HG03025 (cell line): ENCODE measurements around the gene ATR.

Source experiments
- ATAC-seq: cut with Tn5 transposase; IDR thresholded peaks from one replicate; pipeline ENCODE4 v1.9.1; 2021; ENCODE audit warnings: mild to moderate bottlenecking, moderate library complexity; ENCODE audit not compliant: unreplicated experiment, low FRiP score

ATR gene

DNA sequence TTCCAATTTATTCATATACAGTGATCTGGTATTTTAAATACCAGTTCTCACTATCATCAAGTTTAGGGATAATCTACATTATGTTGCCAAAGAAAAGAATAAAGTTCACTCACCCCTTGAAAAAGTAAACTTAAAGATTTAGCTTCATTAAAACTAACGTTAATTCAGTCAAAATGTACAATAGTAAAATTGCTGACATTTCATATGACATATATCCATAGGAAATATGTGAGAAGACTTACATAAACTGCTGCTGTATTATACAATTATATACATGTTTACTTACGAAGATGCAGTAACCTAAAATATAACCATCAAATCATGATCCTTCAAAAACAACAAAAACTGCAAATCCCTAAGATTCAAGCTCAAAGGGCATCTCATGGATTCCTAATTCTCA, 44.0 kb downstream of the ATR start:
- ATAC-seq = no peak

DNA sequence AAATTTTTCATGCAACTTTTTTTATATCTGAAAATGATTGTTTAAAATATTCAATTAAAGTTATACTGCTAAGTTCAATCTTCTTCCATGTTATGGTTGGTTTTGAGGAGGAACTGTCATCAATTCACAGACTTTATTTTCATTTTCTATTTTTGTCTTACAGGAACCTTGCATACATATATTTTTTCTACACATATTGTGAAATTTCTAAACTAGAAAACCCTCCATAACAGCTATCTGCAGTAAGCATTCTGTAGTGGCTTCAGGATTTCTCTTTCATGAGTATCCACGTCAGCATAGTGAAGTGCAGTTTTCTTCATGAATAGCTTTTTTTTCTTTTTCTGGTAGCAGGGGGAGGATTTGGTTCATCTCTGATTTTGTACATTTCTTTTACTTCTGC, 48.2 kb downstream of the ATR start:
- no peak for ATAC-seq

DNA sequence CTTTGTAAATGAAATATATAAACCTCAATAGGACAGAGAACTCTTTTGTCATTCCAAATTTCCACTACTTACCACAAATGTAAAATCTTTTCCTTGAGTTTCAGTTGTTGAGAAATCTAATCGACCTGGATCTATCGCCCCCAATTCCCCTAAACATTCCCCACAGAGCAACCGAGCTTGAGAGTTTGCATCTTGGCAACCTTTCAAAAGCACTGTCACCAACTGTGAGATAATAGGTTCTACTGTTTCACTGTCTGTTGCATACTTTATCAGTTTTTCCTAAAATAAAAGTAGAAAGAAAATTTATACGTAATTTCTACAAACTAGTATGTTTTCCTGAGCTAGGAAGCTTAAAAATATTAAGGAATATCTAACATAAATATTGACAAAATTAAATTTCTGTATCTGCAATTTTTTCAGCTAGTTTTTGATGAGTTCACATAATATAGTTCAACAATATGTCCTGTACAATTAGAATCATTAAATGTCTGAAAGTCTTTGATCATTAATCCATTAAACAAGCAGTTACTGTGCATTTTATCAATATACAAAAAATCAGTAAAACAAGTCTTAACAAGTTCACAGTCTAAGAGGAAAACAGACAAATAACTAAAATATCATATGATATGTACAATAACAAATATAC, 54.5 kb downstream of the ATR start:
- ATAC-seq = no peak

DNA sequence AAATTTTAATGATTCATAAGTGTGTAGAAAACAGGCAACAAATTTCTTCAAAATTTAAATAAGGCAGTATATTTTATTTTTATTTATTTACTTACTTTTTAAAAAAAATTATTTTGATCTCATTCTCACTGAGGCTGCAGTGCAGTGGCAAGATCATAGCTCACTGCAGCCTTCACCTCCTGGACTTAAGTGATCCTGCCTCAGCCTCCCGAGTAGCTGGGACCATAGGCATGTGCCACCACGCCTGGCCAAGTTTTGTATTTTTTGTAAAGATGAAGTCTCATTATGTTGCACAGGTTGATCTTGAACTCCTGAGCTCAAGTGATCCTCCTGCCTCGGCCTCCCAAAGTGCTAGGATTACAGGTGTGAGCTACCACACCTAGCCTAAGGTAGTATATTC, 69.5 kb downstream of the ATR start:
- no peak for ATAC-seq

DNA sequence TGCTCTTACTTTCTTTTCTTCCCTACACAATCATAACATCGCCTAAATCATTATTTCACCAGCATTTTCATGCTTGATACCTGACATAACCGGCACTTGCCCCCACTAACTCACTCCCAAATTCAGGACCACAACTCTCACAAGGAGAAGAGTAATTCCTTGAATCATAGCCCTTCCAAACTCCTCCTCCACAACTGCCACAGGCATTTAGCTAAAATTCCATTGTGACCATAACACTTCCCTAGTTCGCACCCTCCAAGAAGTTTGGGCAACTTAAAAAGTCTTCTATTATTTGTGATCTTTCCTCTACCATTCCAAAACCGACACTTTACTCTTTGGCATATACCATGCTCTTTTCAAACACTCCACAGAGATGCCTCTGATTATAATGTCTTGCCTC, 71.3 kb downstream of the ATR start:
- no peak for ATAC-seq

DNA sequence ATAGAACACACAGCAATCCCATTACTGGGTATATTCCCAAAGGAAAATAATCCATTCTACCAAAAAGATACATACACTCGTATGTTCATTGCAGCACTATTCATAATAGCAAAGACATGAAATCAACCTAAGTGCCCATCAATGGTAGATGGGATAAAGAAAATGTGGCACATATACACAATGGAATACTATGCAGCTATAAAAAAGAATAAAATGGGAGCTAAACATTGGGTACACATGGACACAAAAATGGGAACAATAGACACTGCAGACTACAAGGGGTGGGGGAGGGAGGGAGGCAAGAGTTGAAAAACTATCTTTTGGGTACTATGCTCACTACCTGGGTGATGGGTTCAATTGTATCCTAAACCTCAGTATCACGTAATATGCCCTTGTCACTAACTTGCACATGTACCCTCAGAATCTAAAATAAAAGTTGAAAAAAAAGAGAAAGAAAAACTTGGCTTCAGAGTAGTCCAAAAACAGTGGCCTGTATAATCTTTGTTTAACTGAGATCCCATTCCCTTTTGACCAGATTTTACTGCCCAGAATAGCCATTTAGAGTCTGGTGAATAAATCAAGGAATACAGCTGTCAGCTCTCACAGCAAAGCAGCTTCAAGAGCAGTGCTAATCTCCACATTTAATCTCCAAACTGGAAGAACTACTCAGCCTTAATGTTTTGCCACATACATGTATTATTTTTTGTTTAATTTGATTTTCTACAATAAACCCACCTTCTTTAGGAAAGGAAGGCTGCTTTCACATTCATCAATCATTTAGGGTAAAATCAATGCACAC, 76.1 kb downstream of the ATR start:
- ATAC-seq = no peak

DNA sequence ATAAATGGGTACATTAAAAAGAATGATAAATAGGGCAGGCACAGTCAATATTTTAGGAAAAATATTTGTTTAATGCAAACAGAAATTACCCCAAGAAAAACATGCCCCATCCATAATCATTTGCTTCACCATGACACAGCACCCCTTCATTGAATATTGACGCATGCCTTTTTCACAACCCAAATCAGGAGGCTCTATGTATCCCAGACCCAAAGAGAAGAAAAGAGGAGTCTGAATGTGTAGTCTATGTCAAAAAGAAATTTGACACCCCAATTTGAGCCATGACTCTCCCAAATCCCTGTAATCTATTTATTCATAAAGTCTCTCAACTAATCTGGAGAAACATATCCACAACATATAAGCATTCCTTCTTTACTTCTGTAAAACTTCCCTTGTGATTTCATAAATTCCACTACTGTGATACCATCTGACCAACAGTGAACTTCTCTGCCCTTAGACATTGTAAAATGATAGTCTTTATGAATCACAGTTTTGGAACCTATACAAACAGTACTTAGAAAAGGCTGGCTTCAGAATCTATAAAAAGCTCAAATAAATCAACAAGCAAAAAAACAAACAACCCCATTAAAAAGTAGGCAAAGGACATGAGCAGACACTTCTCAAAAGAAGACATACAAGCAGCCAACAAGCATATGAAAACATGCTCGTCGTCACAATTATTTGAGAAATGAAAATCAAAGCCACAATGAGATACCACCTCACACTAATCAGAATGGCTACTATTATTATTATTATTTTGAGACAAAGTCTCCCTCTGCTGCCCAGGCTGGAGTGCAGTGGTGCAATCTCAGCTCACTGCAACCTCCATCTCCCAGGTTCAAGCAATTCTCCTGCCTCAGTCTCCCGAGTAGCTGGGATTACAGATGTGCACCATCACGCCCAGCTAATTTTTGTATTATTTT, 77.3 kb downstream of the ATR start:
- ATAC-seq = no peak

DNA sequence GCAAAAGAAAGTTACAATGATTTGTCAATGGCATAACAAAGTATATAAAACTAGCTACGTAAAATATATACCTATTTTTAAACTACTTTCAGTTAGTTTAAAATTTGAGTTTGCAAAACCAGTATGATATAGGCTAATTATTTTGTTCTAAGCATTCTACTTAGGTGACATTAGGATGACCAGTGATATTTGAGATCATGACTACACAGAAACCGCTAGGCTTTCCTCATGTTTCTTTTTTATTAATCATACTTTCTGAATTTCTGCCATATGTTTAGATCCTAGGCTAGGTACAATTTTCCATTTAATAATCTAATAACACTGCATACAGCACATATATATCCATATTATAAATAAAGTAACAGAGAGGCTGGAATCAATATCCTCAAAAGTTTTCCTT, 78.3 kb downstream of the ATR start:
- ATAC-seq = no peak

DNA sequence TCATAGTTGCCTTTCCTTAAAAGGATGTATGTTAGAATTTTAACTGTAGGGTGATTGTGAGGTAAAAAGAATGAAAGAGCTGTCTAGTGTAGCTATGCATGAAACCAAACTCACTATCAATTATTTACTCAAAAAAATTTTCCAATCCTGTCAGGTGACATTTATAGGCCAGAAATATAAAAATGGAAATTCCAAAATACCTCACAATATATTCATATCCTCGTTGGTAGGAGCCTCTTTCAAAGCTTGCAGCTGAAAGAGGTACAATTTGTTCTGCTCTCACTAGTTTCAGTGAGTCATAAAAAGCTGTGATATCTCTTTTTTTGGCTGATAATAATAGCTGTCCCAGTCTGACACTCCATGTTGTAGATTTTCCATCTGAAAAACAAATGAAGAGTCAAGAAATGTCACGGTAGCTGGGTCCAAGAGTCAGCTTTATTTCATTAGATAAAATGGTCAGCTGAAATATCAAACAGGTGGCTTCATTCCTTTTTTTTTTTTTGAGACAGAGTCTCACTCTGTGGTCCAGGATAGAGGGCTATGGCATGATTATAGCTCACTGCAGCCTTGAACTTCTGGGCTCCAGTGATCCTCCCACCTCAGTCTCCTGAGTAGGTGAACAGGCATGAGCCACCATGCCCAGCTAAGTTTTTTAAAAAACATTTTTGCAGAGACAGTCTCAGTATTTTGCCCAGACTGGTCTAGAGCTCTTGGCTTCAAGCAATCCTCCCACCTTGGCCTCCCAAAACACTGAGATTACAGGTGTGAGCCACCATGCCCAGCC, 79.9 kb downstream of the ATR start:
- no peak for ATAC-seq

DNA sequence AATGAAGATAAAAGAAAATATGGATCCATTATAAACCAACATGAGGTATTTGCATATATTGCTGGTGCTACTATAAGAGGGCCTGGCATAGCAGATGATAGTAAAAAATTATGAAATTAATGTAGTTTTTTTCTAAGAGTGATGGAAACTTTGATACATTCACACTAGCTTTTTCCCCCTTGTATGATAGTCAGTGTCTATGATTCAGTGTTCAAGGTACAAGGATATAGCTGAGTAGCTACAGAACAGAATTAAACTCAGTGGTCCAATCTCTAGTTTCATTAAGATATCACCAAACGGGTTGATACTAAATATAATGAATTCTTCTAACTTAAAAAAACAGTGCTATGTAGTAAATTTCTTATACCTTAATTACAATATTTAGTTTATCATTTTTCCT, 80.8 kb downstream of the ATR start:
- ATAC-seq = no peak

DNA sequence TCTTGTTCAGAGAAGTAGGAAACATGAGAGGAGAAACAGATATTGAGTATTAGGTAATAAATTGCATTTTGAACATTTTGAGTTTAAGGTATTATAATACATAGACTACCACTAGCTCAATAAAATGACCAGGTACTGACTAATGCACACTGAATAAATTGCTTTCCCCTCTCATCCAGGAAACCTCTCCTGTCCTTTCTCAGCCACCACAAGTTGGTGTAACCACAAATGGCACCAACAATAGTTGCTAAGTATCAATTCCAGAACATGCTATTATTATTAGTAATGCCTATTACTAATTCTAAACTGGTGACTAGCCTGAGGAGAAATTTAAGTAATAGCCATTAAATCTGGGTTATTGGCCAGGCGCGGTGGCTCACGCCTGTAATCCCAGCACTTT, 83.4 kb downstream of the ATR start:
- ATAC-seq = no peak

DNA sequence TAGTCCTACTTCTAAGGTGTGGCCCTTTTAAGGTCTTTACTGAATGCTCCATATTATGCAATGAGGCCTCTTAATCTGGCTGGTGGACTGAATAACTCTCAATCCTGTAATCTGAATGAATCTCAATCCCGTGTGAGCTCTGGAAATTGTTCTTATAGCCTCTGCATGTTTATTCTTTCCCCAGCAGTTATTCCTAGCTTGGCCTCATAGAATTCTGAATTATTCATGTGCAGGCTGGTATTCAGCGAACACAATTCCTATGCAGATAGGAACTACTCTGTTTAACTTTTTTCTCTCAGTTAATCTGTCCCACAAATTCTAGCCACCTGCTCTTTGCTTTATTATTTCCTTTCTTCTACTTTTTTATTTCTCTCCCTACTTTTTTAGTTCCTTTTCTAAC, 86.3 kb downstream of the ATR start:
- ATAC-seq = no peak

DNA sequence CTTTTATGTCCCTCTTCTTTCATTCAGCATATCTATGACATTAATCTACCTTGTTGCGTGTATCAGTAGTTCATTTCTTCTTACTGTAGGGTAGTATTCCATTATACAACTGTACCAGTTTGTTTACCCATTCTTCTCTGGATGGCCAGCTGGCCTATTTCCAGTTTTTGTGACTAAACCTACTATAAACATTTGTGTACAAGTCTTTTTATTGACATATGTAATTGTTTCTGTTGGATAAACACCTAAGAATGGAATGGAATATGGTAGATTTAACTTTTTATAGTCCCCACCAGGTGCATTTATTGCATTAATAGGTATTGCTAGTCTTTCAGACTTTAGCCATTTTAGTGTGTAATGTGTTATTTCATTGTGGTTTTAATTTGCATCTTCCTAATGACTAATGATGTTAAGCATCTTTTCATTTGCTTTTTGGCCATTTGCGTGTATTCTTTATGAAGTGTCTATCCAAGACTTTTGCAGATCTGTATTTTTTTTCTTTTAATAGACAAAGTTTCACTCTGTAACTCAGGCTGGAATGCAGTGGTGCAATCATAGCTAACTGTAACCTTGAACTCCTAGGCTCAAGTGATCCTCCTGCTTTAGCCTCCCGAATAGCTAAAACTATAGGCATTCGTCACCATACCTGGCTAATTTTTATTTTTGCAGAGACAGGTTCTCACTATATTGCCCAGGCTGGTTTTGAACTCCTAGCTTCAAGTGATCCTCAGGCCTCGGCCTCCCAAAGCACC, 88.8 kb downstream of the ATR start:
- ATAC-seq = no peak

DNA sequence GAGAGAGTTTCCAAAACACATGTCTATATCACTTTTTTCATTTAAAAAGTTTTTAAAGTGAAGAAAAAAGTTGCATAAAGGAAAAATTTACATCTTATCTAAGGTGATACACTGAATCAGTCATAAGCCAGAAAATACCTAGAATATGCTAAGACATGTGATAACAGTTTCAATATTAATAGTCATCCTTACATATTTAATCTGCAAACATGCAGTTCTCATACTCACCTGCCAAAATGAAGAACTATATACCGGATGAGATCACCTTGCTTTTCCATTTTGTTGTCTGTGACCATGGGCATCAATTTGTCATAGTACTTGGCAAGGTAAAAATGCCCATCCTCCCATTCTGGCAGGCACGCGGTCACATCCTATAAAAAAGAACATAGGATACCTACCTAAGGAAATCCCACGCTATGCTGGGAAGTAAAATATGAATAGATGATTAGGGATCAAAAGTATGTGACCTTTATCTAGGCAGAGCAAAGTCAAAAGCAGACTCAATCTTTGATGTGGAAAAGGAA, 93.6 kb downstream of the ATR start:
- no peak for ATAC-seq

DNA sequence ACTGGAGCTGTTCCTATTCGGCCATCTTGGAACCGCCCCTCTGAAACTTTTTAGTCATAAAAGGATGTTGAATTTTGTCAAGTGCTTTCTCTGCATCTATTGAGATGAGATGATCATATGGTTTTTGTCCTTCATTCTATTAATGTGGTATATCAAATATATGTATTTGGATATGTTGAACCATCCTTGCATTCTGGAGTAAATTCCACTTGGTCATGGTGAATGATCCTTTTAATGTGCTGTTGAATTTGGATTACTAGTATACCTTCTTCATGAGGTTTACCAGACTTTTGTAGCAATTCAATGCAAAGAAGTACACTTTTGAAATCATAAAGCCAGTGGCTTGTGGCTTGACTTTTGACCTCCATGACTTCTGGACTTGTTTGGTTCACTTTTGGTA, 97.3 kb downstream of the ATR start:
- no peak for ATAC-seq

DNA sequence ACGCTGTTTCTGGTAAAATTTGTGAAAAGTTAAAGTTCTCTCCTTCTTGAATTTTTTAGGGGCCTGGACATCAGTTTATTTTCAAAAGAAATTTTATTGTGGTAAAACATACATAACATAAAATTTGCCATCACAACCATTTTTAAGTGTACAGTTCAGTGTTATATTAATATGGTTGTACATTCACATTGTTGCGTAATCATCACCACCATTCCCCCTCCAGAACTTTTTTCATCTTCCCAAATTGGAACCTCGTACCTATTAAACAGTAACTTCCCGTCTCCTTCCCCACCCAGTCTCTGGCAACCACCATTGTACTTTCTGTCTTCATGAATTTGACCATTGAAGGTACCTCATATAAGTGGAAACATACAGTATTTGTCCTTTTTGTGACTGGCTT, 107.7 kb downstream of the ATR start:
- no peak for ATAC-seq

DNA sequence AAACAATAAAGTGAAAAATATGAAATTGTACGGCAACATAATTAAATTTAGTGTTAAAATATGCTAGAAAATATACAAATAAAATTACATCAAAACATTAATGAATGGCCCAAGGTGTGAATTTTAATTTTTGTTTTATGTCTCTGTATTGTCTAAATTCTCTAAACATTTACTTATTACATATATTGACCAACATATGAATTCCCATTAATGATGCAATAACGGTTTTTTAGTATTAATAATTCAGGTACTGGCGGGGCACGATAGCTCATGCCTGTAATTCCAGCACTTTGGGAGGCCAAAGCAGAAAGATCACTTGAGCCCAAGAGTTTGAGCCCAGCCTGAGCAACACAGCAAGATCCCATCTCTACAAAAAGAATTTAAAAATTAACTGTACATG, 110.1 kb downstream of the ATR start:
- ATAC-seq = no peak

DNA sequence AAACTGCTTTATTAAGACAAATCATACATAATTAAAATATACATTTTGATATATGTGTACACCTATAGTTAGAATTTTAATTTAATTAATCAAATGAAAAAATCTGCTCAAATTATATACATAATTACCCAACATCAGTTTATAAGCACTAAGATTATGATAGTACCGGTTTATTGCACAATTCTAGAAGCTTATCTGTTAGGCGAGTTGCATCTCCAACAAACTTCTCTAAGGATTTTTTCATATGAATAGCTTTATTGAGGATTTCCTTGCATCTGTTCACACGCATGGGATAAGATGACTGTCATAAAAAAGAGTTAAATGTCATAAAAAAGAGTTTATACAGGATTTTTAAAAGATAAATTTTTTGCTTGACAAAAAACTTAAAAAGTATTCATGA, 110.8 kb downstream of the ATR start:
- ATAC-seq = no peak

DNA sequence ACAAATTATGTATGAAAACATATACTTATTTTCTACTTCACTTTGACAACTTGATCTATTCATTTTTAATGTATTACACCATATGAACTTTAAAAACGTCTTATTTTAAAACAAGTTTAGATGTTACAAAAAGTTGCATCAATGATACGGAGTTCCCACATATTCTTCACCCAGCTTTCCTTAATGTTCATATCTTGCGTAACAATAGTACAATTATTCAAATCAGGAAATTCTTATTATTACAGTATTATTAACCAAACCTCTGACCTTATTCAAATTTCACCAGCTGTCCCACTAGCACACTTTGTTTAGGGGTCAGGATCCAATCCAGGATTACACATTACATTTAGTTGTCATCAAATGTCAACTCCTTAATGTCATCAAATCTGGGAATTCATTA, 117.8 kb downstream of the ATR start:
- no peak for ATAC-seq

DNA sequence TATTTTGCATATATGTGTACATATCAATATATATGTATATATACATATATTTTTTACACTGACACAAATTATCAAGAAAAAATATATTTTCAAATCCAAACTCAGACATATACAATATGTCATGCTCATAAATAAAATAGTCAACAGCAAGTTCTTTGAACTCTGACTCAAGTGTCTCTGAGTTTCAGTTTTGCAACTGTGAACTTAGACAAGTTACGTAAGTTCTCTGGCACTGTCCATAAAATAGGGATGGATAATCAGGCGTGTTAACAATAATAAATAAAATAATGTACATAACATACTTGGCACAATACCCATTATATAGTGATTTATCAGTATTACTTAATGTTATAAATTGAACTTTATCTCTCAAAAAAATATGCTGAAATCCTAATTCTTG, 118.6 kb downstream of the ATR start:
- ATAC-seq = no peak
